Stimulated activated CD8-positive, alpha-beta memory T cell treated with anti-CD3 and anti-CD28 coated beads, Interleukin-4, amount 100 ng/mL, for 48 hours (primary cell): ENCODE results near the gene PLEKHG5.
"Not testable (repeated sequence)": the region's sequence is repeated elsewhere in the genome, so short reads cannot be mapped to it uniquely, and the experiment has no call there.

Experiments
- DNase-seq: peaks from one replicate; pipeline ENCODE4 v3.0.0-alpha.2; 2020

Gene PLEKHG5

DNA sequence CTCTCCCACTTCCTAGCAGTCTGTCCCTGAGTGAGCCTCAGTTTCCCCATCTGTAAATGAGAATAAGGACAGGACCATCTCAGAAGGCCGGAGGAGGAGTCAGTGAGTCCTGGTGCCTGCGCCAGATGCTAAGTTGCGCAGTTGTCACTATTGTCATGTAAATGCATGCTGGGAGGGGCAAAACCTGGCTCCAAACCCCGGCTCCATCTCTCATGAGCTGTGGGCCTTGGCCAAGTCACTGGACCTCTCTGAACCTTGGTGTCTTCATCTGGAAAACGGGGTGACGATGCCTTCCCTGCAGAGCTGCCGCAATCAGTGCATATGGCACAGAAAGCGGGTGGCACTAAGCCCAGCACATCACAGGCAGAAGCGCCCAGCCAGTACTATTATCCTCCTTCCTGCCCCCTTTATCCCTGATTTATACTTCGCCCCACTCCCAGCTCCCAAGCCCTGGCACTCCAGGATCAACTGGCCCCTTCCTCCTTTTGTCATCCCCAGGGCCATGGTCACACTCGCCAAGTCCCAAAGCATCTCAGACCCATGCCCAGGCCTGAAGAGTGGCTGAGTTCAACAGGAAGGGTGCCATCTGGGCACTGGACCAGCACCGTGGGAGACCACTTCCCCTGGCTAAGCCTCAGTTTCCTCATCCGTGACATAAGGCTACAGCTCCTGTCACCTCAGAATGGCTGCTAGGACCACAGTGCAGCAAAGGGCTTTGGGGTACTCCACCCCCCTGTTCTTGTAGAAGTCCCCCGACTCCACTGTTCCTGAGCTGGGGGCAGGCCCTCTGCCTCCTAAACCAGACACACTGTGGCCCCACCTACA lies 4.3 kb upstream of the PLEKHG5 start:
- DNase-seq = no peak

DNA sequence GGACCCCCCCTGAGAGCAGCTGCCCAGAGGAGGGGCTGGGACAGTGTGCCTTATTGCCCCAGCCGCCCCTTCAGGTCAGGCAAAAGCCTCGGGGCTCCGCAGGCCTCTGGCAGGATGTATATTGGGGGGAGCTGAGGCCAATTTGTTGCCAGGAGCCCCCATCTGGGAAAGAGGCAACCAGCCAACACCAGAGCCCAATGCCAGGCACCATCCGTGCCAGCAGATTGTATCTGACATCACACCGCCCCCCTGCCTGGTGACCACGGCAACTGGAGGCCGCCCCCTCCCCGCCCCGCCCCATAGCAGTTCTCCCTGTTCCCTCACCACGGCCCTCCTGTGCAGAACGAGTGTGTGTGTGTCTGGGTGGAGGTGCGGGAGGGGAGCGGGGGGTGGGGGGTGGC lies 3.6 kb upstream of the PLEKHG5 start:
- no peak for DNase-seq

DNA sequence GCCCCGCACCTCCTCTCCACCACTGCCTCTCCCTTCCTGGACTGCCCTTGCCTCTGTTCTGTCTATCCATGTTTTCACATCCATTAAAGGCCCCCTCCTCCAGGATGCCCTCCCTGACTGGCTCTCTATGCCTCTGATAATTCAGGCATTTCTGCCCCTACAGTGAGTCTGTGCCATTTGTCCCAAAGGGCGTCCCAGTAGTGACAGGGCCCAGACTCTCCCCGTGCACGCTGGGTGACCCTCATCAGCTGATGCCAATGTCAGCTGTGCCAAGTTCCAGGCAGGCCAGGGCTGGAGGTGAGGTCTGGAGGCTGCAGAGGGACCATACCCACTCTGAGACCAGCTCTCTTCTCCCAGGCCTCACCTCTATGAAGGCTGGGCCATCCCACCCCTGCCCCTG lies 3.2 kb upstream of the PLEKHG5 start:
- no peak for DNase-seq

DNA sequence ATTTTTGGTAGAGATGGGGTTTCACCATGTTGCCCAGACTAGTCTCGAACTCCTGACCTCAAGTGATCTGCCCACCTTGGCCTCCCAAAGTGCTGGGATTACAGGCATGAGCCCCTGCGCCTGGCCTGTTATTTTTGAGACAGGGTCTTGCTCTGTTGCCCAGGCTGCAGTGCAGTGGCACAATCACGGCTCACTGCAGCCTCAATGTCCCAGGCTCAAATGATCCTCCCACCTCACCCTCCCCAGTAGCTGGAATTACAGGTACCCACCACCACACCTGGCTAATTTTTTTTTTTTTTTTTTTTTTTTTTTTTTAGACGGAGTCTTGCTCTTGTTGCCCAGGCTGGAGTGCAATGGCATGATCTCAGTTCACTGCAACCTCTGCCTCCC lies 2.4 kb upstream of the PLEKHG5 start:
- not testable (repeated sequence) for DNase-seq

DNA sequence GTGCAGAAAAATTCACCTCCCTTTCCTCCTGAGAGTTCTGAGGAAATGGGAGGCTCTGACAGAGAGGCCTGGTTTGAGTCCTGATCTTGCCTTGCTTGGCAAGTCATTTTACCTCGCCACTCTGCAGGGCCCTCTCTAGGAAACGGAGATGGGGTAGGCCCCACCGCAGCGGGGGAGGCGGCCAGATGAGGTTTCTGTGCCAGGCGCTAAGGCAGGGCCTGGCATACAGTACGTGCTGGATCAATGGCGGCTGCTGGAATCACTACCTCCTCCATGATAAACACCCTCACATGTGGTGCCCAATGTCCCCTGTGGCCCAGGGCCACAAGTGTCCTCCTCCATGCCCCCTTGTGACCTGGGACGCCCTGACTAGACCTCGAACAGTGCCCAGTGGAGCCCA lies 499 bp upstream of the PLEKHG5 start:
- no peak for DNase-seq

DNA sequence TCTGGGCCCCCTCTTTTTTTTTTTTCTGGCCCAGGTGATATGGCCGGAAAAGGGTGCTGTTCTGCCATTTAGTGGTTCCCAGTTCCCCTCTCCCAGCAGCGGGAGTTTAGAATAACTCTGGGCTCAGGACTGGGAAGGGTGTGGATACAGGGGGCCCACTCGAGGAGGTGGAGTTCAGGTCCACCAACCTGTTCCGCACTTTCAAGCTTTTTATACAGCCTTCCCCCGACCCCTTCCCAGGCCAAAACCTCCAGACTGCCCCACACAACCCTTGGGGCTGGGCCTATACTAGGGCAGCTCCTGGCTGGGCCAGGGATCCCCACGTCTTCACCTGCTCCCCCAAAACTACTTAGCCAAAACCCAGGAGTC lies 402 bp downstream of the PLEKHG5 start:
- DNase-seq = no peak

DNA sequence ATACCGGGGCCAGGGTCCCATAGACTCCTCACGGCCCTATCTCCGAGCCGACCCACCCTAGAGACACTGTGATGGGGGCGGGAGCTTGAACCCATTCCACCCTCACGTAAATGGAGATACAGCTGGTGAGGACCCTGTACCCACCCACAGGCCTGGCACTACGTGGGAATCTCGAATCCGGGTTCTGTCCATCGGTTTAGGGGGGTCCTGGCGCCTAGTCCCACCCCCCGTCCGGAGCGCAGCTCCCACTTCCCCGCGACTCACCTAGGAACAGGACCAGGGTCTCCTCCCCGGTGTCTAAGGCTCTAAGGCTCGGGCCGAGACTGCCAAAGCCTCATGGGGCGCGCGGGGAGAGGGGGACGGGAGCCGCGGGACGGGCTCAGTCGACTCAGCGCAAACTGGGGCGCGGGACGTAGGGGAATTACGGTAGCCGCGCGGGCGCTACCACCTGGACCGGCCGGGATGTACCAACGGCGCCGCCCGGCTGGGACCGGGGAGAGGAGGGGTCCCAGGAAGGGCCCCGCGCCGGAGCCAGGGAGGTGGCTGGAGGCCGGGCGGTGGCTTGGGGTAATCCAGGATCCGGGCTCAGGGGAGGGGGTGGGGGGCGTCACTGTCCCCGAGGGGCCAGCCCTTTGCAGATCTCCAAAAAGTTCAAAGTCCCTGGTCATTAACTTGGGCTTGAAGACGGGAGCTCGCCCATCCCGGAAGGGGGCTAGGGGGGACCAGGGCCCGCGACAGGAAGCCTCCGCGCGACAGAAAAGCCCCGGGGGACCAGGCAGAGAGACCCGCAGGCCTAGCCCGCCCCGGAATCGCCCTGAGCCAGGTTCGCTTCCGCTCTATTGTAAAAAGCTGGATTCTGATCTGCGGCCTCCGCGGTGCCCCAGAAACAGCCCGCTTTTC lies 1.0 kb downstream of the PLEKHG5 start:
- peak; percentile 81 for DNase-seq

DNA sequence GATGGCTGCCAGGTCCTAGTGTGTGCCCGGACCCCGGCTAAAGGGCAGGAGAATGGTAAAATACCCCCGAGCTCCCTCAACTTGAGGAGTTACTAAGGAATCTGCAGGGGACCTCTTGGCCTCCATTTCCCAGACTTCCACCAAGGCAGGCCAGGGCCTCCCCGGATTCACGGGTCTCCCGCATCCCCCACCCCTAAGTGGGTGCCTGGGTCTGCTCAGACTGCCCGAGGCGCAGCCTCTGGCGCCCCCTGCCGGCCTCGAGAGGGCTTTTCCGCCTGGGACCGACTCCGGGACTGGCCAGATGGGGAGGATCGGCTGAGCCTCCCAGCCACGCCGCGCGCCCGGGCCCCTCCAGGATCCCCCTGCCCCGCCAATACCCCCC lies 1.7 kb downstream of the PLEKHG5 start:
- peak; percentile 87 for DNase-seq

DNA sequence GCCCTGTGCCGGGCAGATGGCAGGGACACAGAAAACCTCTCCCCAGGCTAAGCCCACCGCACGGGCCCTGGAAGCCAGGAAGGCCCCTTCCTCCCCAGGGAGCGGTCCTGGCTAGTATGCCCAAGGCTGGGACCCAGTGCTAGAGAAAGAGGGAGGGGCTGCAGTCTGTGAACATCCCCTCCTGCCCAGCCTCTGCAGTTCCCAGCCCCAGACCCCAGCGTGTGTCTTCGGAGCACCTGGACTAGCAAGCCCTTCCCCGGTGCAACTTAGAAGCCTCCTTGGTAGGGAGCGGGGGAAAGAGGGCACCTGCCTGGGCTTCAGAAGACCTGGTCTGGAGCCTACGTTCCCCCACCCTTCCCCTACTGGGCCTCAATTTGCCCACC lies 2.1 kb downstream of the PLEKHG5 start:
- DNase-seq = no peak

DNA sequence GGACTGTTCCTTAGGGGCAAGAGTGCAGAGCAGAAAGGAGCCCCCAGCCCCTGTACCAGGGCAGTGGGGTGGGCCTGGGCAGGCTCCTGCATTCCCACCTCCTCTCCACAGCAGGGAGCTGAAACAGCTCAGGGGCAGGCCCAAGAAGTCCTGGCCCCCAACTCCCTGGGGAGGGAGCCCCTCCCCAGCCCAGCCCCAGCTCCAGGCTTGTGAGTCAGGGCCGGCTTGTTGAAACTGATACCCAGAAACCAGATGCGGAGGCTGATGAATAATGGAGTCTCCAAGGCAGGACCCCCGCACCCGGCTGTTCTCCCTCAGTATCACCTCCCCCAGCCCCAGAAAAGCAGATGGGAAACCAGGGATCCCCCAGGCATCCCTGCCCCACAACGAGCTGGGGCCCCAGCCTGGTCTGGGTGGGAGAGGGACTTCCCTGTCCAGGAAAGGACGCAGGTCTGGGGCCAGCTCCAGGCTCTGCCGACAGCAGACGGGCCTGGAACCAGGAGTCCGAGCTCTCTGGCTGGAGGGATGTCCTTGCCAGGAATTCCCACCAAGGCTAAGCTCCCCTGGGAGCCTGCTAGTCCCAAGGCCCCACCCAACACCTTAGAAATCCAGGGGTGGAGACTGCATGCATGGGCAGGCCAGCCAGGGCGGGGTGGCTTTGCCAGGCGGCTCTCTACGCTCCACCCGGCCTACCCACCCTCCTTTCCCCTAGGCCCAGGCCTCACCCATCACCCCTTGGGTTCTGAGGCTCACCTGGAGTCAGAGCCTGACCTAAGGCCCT lies 2.7 kb downstream of the PLEKHG5 start:
- no peak for DNase-seq

DNA sequence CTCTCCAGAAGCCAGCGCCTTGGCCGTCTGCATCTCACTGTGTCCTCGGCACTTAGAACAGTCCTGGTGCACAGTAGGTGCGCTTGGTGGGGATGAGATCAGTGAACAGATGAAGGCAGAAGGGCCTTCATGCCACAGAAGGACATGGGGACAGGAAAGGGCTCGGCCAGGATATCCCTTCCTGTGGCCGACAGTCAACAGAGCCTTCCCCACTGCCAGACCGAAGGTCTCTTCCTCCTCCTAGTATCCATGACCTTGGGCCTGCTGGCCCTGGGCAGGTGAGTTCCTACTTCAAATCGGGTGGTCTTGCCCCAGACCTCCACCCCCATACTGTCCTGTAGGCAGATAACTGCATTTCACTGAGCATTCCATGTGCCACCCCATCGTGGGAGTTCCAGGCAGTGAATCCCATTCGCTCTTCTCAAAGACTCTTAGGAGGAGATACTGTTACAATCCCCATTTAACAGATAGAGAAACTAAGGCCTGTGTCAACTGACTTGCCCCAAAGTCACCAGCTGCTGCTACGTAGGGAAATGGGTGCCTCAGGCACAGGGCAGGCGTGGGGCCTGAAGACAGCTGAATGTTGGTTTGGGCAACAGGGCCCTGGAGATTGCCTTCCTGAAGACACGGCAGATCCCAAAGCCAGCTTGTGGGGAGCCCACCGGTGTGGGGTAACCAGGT lies 3.5 kb downstream of the PLEKHG5 start:
- DNase-seq = no peak

DNA sequence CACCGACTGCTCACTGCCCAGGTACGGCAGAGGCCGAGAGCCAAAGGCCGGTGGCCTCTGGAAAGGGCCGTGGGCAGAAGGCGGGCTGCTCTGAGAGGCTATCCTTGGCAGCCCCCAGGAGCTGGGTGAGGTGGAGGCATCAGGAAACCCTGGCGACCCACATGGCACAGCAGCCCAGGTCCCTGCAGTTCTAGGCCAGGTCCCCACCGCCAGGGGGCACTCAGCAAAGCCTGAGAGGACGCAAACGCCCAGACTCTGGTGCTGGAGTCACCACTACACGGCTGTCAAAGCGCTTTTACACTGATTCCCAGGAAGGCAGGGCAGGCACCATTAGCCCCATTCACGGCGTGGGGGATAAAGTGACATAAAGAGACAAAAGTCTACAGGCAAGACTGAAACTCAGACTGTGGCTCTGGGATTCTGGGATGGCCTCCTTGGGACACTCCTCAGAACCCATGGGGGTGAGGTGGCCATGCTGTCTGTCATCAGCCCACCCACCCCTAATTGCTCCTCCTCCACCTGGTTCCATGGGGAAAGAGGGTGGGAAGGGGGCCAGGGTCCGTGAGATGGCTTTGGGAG lies 4.9 kb downstream of the PLEKHG5 start:
- DNase-seq = peak; percentile 95

DNA sequence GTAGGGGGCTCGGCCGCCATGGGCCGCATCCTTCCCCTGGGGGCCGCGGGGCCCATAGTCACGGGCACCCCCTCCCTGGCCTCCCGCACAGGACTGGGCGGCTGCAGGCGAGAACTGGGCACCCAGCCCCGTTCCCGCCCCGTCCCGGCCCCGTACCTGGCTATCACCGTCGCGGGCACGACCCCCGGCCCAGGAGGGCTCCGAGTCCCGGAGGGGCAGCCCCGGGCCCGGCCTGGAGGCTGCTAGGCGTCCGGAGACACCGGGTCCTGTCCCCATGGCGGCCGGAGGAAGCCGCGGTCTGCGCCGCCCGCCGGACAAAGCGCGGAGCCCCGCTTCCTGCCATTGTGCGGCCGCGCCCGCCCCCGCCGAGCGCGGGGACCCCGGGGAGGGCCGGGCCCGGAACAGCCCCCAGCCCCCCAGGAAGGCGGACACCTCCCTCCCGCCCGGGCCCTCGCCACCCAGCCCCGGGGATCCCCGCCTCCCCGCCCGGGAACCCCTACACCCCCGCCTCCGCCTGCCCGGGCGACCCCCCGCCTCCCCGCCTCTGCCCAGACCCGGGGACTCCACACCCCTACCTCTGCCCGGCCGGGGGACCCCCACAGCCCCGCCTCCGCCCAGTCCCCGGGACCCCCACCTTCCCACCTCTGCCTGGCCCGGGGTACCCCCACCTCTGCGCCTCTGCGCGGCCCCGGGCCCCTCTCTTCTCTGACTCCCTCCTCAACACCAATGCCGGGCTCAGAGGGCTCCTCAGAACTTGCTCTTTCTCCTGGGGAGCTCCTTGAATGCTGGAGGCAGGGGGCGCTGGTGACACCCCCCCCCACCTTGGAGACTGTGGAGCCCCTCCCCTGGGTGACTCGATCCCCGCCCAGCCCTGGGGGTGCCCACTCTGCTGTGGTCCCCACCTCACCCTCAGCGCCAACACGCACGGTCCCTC lies 6.0 kb downstream of the PLEKHG5 start:
- DNase-seq = no peak

DNA sequence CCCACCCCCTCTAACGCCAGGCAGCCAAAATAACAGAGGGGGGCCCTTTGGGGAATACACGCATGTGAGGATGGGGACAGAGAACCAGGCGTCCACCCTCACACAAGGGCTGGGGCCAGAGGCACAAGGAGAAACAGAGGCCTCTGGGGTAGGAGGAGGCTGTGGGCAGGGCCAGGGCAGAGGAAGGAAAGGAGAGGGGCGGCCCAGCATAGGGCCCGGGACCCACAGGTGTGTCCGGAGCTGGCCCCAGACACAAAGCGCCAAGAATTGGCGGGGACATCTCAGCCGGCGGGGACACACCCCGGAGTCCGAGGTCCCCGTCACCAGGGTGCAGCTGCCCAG lies 6.7 kb downstream of the PLEKHG5 start:
- DNase-seq = no peak

DNA sequence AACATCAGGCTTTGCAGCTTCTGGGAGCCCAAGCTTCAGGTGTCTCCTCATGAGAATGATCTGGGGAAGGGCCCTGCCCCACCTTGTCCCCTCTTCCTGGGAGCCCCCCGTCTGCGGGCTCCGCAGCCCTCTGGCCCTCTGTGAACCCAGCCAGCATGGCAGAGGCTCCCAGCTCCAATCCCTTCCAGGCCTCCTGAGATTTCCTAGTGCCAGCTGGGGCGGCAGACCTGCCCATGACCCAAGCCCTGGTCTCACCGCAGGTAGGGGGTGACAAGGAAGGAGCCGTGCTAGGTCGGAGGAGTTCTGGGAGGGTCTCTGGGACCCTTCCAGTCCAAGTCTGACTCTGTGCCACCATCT lies 7.7 kb downstream of the PLEKHG5 start:
- DNase-seq = no peak

DNA sequence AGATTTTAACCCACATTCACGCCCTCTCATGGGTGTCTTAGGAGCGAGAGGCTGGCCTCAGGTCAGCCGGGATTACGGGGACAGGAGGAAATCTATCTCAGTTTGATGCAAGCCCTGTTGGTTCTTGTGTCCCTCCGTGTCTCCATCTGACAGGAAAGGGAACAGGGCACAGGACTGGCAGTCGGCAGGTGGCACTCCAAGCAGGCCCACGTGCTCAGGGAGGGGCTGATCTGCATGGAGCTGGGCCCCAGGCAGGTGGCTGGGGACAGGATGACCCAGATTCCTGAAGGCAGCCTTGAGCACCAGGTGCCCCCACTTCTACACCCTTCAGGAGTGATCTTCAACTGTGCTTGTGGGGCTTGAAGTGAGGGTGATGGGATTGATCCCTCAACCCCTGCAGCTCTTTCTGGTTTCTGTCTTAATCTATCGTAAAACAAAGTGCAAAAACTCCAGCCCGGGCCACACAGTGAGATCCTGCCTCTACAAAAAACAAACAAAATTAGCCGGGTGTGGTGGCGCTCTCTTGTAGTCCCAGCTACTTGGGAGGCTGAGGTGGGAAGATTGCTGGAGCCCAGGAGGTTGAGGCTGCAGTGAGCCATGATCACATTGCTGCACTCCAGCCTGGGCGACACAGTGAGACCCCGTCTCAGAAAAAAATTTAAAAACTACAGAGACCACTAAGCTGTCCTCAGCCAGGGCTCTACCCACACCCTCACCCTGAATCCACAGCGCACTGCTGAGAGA lies 8.3 kb downstream of the PLEKHG5 start:
- DNase-seq = no peak

DNA sequence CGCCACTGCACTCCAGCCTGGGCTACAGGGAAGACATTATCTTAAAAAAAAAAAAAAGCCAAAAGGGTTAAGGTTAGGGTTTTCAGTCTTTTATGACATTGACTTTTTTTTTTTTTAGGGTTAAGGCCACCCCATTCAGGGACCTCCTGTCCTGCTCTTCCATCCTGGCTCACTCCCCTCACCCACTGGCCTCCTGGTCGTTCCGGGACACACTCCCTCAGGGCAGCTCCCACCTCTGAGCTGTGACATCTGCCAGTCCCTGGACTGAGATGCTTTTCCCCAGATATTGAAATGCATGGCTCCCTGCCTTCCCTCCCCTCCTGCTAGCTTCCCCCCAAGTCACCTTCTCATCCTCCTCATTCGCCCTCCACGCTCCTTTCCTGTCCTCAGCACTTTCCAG lies 9.6 kb downstream of the PLEKHG5 start:
- DNase-seq = no peak

DNA sequence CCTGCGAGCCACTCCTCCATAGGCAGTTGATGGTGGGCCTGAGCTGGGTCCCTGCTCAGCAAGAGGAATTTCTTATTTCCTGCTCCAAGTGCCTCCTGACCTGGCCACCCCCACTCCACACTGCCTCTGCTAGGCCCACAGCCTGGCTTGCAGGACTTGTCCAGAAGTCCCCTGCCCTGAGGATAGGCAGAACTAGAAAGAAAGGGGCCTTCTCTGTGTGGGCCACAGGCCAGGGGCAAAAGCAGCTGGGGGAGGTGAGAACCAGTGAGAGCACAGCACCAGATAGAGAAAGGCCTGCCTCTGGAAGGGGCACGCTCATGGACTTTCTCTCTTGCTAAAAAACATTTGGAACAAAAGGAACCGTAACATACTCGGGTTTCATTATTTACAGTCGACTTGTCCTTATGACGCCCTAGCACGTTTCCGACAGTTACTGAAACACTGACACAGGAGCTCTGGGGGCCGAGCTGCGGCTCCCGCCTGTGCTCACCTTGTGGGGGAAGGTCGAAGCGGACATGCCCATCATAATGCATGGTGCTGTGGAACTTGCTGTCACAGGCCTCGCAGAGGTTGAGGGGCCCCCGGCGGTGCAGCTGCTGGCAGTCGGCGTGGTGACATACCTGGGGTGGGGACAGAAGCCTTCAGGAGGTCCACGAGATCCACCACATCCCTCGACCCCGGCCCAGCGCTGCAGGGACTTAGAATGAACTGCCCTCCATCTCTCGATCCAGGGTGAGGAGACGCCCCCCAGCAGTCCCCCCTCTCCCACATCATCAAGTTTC lies 14.2 kb downstream of the PLEKHG5 start:
- no peak for DNase-seq

DNA sequence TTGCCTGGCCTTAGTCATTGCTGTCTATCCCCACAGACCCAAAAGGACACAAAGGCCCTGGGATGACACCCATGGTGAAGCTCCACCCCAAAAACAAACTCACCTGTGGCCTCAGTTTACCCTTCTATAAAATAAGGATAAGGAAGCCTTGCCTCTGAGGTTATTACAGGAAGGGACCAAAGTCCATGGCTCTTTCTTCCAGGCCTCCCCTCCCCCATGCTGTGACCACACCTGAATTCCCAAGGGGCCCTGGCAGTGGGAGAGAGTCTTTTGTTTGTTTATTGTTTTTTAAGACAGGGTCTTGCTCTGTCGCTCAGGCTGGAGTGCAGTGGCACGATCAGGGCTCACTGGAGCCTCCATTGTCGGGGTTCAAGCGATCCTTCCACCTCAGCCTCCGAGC lies 15.0 kb downstream of the PLEKHG5 start:
- DNase-seq = no peak
